LNCAP (cell line): ENCODE measurements around the gene GIMAP8.

Source experiments
- CTCF ChIP-seq: fragments of 450-650 bp; IDR thresholded peaks from 2 replicates; pipeline ENCODE4 v1.5.1; 2017; ENCODE audit warnings: mild to moderate bottlenecking

GIMAP8 gene

DNA sequence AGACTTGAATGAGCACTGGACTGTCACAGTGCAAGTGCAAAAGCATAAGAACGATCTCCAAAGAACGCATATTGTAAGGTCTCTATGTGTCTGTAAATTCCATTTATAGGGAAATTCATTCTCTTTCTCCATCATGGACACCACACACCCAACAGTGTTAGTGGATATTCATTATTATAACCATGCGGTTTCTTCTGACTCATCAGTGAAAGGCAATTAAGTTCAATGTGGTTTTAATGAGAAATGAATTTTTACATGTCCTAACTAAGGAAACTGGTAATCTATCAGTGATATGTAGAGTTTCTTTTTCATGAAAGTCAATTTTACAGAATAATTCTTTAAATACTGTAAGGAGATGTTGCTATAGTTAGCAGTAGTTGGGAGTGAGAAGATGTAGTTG lies 25.9 kb downstream of the GIMAP8 start:
- TF ChIP-seq CTCF = no peak

DNA sequence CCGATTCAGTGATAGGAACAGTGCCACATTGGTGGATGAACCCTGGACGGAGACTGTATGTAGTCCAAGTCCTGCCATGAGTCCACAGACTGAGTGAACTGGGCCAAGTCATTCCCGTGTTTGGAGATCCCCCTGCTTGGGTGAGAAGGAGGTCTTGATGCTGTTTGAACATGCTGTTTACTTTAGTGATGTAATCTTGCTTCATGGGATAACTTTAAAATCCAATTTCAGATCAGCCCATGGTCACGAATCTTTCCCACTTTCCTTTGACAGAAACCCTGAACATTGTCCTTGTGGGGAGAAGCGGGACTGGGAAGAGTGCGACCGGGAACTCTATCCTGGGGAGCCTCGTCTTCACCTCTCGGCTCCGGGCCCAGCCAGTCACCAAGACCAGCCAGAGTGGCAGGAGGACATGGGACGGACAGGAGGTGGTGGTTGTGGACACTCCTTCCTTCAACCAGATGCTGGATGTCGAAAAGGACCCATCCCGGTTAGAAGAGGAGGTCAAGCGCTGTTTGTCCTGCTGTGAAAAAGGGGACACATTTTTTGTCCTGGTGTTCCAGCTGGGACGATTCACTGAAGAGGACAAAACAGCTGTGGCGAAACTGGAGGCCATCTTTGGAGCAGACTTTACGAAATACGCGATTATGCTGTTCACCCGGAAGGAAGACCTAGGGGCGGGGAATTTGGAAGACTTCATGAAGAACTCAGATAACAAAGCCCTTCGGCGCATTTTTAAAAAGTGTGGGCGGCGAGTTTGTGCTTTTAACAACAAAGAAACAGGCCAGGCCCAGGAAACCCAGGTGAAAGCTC lies 26.6 kb downstream of the GIMAP8 start:
- no peak for TF ChIP-seq CTCF

- TF ChIP-seq CTCF = no peak
These were observed 28.7 kb downstream of the GIMAP8 start for GRCh38 chr7:150479023-150479716.

- TF ChIP-seq CTCF = no peak
These were observed 30.9 kb downstream of the GIMAP8 start for GRCh38 chr7:150481186-150481920.

GRCh38 chr7:150481922-150482321 lies 31.5 kb downstream of the GIMAP8 start:
- no peak for TF ChIP-seq CTCF

DNA sequence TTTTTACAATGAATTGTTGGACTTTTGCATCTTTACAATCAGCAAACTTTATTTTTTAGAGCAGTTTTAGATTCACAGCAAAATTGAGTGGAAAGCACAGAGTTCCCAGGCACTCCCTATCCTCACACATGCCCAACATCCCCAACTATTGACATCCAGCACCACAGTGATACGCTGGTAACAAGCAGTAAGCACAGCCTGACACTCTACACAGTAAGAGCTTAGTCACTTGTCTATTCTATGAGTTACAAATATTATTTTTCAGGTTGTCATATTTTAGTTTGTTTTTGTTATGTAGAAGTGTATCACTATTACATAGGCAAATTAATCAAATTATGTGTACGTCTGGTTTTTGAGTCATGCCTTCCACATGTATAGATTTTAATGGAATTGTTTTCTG lies 37.2 kb downstream of the GIMAP8 start:
- no peak for TF ChIP-seq CTCF

DNA sequence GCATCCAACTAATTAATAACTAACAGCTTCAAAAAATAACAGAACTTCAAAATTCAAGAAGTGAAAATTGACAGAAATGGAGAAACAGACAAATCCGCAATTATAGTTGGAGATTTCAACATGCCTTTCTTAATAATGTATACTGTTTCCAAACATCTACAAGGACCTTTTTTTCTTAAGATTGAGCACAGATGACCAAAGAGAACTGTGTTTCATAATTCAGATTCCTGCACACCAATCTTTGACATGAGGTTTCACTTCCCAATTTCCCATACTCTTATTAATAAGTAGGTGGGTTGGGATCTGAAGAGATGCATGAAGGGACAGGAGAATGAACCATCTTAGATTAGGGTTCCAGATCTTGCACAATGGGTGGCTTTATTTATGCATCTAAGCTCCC lies 39.4 kb downstream of the GIMAP8 start:
- TF ChIP-seq CTCF = no peak
